LNCaP clone FGC (cell line): ENCODE results near the gene ATXN2L.
"Not testable (repeated sequence)": the region's sequence is repeated elsewhere in the genome, so short reads cannot be mapped to it uniquely, and the experiment has no call there.

Experiments
- DNase-seq: peaks from one replicate; pipeline ENCODE4 v3.0.0-alpha.2; 2011; ENCODE audit warnings: low read depth
- H3K4me3 ChIP-seq: 2 replicates; pipeline ENCODE4 v1.5.1; 2011; ENCODE audit warnings: mild to moderate bottlenecking, low read depth, low read length, control low read depth
- CTCF ChIP-seq: IDR thresholded peaks from 2 replicates; pipeline ENCODE4 v1.5.1; 2012; ENCODE audit warnings: mild to moderate bottlenecking; ENCODE audit not compliant: control insufficient read depth, insufficient read depth; ENCODE audit errors: extremely low read depth

ATXN2L gene

DNA sequence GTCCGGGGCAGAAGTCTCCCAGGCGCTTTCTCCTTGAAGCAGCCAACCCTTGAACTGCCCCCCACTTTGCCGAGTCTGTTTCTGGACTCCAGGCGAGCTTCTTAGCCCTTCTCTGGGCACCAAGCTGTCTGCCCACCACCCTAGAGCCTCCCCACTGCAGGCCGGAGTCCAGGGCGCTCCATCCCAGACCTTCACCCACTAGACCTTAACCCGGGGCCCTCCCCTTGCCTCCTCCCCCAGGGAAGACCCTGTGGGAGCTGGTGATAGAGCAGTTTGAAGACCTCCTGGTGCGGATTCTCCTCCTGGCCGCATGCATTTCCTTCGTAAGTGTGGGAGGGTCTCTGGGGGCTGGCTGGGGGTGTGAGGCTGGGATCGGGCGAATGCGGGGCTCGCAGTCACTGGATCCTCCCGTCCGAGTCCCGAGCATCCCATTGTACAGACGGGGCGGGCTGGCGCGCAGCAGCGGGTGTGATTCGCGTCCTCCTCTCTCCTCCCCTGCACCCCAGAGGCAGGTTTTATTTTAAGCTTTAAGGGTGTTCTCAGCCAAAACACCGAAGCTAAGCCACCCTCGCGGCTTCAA, 56.6 kb downstream of the ATXN2L start:
- peak overlapping the region; percentile 87 for H3K4me3 ChIP-seq
- no peak for DNase-seq
- no peak for TF ChIP-seq CTCF

DNA sequence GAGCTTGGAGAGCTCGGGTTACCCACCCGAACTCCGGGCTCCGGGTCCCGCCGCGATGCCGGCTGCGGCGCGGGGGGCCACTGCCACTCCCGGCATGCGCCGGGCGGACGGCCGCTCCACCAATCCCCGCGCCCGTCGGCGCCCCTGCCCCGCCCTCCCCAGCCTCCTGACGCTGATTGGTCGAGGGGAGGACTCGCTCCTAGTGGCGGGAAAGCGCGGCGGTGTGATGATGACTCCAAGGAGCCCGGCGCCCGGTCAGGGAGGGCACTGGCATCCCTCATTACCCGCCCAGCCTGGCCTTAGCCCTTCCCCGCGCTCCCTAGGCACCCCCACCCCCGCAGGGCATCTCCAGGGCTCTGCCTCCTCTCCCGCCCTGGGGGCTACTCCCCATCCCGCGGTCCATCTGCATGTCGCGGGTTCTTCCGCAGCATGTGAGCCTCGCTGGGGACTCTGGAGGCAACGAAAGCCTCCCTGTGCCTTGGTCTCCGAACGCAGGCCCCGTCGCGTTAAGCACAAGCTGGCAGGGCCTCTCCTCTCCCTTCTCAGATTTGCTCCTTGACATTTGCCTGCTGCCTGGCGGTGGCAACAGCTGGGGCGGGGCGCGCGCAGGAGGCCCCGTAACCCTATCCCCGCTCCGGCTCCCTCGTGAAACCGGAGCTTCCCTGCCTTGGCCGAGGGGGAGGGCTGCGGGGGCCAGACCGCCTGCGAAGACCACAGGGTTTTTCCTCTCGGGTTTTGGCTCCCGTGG, 57.2 kb downstream of the ATXN2L start:
- H3K4me3 ChIP-seq, result peak overlapping the region; percentile 87
- DNase-seq, result peak; percentile 31
- TF ChIP-seq CTCF, result no peak

- H3K4me3 ChIP-seq, result no peak overlapping the region
- DNase-seq, result no peak
- TF ChIP-seq CTCF, result no peak
Observed at GRCh38 chr16:28880589-28880915, 57.8 kb downstream of the ATXN2L start.

- H3K4me3 ChIP-seq, result no peak overlapping the region
- no peak for TF ChIP-seq CTCF
- DNase-seq, result no peak
Observed at GRCh38 chr16:28880955-28881354, 58.2 kb downstream of the ATXN2L start.

DNA sequence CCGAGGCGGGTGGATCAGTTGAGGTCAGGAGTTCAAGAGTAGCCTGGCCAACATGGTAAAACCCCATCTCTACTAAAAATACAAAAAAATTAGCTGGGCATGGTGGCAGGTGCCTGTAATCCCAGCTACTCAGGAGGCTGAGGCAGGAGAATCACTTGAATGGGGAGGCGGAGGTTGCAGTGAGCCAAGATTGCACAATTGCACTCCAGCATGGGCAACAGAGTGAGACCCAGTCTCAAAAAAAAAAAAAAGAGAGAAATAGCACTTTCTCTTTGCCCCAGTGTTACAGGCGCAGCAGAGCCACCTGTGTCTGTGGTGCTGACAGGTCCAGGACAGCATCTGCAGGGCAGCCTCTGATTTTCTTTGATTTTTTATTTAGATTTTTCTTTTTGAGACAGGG, 58.8 kb downstream of the ATXN2L start:
- DNase-seq, H3K4me3 ChIP-seq: not testable (repeated sequence)

DNA sequence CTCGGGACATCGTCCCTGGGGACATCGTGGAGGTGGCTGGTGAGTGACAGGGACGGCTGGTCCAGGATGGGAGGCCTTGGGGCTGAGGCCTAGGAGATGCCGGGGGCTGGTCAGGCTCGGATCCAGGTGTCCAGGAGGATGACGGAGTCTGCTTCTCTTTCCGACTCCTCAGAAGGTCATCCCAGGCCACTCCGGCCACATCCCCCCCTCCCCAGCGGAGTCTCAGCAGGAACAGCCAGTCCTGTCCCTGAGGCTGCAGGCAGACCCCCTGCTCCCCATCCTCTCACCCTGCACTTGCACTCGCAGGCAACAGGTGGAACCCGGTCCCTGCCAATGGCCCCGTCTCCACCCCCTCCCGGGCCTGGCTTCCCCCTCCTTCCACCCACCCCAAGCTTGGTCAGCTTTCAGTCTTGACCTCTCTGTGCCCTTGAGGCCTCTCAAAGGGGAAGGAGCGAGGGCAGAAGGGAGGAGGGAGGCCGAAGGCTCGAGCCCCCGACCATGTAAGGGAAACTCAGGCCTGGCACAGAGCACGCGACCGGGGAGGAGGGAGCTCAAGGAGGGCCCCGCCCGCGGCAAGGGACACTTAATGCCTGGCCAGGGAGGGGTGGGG, 59.9 kb downstream of the ATXN2L start:
- TF ChIP-seq CTCF, result no peak
- no peak overlapping the region for H3K4me3 ChIP-seq
- DNase-seq, result no peak

DNA sequence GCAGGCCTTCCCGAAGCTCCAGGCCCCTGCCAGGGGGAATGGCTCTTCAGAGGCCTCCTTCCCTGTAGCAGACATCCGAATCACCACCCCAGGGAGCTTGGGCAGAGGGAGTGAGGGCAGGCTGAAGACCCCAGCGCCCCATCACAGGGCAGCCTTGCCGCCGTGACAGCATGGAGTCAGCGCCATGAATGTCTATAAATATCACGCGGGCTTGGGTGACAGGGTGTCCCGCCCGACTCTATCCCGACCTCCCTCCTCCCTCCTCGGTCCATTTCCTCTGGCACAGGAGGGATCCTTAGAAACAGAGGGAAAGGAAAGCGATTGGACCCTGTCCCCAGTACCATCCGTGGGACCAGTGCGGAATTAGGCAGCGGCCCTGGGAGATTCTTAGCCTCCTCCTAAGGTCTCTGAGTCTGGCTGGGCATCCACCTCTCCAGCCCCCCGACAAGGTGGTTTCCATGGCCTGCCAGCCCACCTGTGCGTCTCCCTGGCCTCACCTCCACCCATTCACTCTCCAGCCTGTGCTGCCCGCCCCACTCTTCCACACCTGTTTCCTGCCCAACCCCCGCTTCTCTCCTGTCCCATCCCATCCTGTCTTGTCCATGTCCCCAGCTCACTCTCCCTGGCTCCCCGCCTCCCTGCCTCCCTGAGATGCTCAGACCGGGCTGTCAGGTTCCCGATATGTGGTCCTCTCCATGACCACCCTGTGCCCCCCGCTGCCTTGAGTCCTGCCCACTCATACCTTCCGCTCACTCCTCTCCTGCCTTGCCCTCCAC, 60.6 kb downstream of the ATXN2L start:
- TF ChIP-seq CTCF, result no peak
- DNase-seq, result no peak
- no peak overlapping the region for H3K4me3 ChIP-seq
